Measurements from ENCODE around the gene GHSR. TPM values are rescaled to one million over a fixed set of nuclear protein-coding genes. Genes with fewer than 3 reads are reported as not detected.

Gene GHSR
- total RNA-seq, 1 experiment from 2014 or later: not detected

GRCh38 chr3:172476347-172476746 is 28.1 kb upstream of the GHSR start:
- no peak for ATAC-seq

More at GRCh38 chr3:172476347-172476746, 28.1 kb upstream of the GHSR start:
- H3K9ac ChIP-seq (ENCODE audit: low read length): peak overlapping the region; percentile 52; the same call in 1 of the 2 replicates
- TF ChIP-seq EZH2phosphoT487 (IDR thresholded peaks at IDR 0.05; ENCODE audit: borderline replicate concordance) (no peak), POLR2AphosphoS5 (IDR thresholded peaks at IDR 0.05; ENCODE audit: low read depth, low read length) (no peak), ELF1 (IDR thresholded peaks at IDR 0.05; ENCODE audit: borderline replicate concordance, low read depth) (no peak), JUND (IDR thresholded peaks at IDR 0.05) (no peak), YY1 (IDR thresholded peaks at IDR 0.05; ENCODE audit: extremely low read depth, insufficient replicate concordance, low read depth, low read length) (no peak), CTCF (IDR thresholded peaks at IDR 0.05 in 2 of 3, conservative IDR thresholded peaks at IDR 0.05 in 1 of 3; ENCODE audit: borderline replicate concordance in 1 of 3, insufficient read depth in 1 of 3, low read depth in 2 of 3, low read length in 2 of 3) (no peak), POLR2A (IDR thresholded peaks at IDR 0.05; ENCODE audit: borderline replicate concordance, extremely low read depth, insufficient read depth, insufficient read length) (no peak), MAX (IDR thresholded peaks at IDR 0.05) (no peak), CBX3 (IDR thresholded peaks at IDR 0.05; ENCODE audit: low read depth) (no peak), FOSL1 (IDR thresholded peaks at IDR 0.05; ENCODE audit: low read depth) (no peak), ZFX (IDR thresholded peaks at IDR 0.05) (no peak)
- H3K9me2 ChIP-seq (ENCODE audit: insufficient read depth): no peaks in the 10 kb centered on the region
- peaks cover 6 to 14% of the 10 kb centered on the region in 2 experiments; a peak in 3 of 4 replicates for H3K4me1 ChIP-seq (ENCODE audit: control insufficient read depth in 1 of 2, insufficient read depth in 2 of 2, low read length in 2 of 2)
- no peaks in the 10 kb centered on the region for H3K79me2 ChIP-seq (ENCODE audit: insufficient read depth, low read length)
- no peaks in the 10 kb centered on the region for H3K36me3 ChIP-seq (ENCODE audit: control insufficient read depth in 1 of 2, insufficient read depth in 2 of 2, low read length in 2 of 2)
- H3K4me3 ChIP-seq (replicated peaks in 1 of 2; ENCODE audit: low read depth in 1 of 2, low read length in 2 of 2): peak overlapping the region in 1 of 2 experiments; percentile 67; a peak in 1 of 4 replicates
- no peaks in the 10 kb centered on the region; a peak in 1 of 4 replicates for H3K9me3 ChIP-seq (ENCODE audit: control insufficient read depth in 1 of 2, insufficient read depth in 1 of 2, low read depth in 1 of 2, low read length in 2 of 2)
- no peaks in the 10 kb centered on the region for H3K27me3 ChIP-seq (ENCODE audit: insufficient read depth, low read length)
- H4K20me1 ChIP-seq (ENCODE audit: insufficient read depth): no peaks in the 10 kb centered on the region
- ChIA-PET CTCF (interaction anchor here (0.9 to 3.2 kb wide), 14 partner anchors 9 to 1515 kb away, joined by 3 to 19 read pairs (median 5); no protein-coding TSS in a partner anchor), POLR2A (interaction anchor here (0.8 kb wide), 1 partner anchor 9 kb away, joined by 3 read pairs; no protein-coding TSS in a partner anchor), RAD21 (ENCODE audit: low non-redundant PET in 1 of 2, low total read pairs in 2 of 2, uncharacterized antibody in 2 of 2, unreplicated experiment in 2 of 2) (interaction anchor here (0.6 to 2.2 kb wide), 4 partner anchors 15 to 623 kb away, joined by 3 to 11 read pairs (median 4); no protein-coding TSS in a partner anchor)
- peak overlapping the region; percentile 99 for H3K4me2 ChIP-seq (ENCODE audit: low read length)
- BruUV-seq (replicated peaks): no TSS peak
- intact Hi-C loops (cut with micrococcal nuclease): loop anchor here (5.0 kb wide), 1 partner anchor 829 kb away; no protein-coding TSS in a partner anchor
- DNase-seq (ENCODE audit: low read depth, low spot score): no peak
- no peak overlapping the region for H3K27ac ChIP-seq (ENCODE audit: low read depth, low read length)
- H2AFZ ChIP-seq (ENCODE audit: low read depth, low read length, poor library complexity, severe bottlenecking): peak overlapping the region; percentile 100
